ENCODE results near the gene CHRNA7.

The CHRNA7 gene

DNA sequence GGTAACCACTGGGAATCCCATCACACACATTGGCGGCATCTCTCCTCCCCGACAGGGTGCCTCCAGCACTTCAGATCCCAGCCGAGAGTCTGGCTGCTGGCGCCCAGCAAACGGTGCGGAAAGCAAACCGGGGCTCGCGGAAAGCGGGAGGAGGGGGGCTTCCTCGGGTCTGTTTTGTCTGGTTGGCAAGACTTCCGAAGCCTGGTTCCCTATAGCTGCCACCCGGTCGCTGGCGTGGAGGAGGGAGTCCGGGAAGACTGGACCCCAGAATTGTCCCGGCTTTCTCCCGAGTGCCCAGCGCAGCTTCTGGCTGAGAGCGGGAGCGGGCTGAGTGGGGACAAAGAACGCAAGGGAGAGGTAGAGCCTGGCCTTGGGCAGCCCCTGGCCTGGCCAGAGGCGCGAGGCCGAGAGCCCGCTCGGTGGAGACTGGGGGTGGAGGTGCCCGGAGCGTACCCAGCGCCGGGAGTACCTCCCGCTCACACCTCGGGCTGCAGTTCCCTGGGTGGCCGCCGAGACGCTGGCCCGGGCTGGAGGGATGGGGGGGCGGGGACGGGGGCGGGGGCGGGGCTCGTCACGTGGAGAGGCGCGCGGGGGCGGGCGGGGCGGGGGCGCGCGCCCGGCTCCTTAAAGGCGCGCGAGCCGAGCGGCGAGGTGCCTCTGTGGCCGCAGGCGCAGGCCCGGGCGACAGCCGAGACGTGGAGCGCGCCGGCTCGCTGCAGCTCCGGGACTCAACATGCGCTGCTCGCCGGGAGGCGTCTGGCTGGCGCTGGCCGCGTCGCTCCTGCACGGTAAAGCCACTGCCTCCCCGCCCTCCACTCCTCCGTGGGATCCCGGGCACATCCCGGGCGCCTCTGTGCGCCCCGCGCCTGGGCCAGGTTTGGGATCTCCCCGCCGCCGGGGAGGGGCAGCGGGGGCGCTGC lies at the start of gene CHRNA7:
CHRNA7 (plus strand) TSS at position 654 of the 920 bp plus-strand sequence; CDS start at position 734, 80 bp downstream.
- DNase-seq (ENCODE audit: low read depth in 2 of 2, low spot score in 1 of 2): no peak

DNA sequence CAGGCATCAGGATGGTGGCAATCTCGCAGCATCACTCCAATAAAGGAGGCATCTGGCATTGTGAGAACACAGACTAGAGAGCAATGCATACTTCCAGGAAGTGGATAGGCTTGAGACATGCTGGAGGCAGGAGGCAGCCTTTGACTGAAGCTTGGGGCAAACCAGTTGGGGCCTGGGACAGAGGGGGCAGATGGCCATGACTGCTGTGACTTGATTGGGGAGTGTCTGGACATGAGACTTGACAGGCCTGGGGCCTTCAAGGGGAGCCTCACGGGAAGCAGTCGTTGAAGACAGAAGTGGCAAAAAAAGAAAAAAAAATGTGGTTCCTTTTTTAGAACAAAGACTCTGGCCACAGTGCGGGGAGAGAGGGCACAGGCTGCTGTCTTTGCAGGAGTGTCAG lies 44.7 kb upstream of the CHRNA7 start:
- DNase-seq (ENCODE audit: low read depth in 2 of 2, low spot score in 1 of 2): no peak

DNA sequence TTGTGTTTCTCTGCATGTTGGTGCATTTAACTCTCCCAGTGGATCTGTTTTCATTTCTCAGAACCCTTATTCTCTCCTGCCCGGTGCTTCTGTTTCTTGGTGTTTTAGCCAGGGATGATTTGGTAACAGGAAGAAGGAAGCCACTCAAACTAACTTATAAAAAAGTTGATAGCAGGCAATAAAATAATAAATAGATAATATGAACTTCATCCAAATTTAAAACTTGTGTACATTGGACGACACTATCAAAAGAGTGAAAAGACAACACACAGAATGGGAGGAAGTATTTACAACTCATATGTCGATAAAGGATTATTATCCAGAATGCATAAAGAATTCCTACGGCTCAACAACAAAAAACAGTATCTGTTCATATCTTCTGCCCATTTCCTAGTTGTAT lies 37.3 kb upstream of the CHRNA7 start:
- no peak for DNase-seq (ENCODE audit: low read depth in 2 of 2, low spot score in 1 of 2)

DNA sequence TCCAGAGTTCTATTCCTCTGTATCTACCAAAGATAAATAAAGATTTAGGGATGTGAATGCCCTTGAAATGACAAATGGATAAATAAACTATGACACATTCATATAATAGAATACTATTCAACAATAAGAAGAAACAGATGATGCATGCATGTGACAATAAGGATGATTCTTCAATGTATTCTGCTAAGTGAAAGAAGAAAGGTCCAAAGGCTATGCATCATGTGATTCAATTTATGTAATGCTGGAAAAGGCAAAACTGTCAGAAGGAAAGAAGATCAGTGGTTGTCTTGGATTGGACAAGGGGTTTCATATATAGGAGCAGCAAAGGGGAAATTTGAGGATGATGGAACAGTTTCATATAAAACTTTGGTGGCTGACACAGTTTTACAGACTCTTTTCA lies 32.6 kb upstream of the CHRNA7 start:
- DNase-seq (ENCODE audit: low read depth in 2 of 2, low spot score in 1 of 2): no peak

DNA sequence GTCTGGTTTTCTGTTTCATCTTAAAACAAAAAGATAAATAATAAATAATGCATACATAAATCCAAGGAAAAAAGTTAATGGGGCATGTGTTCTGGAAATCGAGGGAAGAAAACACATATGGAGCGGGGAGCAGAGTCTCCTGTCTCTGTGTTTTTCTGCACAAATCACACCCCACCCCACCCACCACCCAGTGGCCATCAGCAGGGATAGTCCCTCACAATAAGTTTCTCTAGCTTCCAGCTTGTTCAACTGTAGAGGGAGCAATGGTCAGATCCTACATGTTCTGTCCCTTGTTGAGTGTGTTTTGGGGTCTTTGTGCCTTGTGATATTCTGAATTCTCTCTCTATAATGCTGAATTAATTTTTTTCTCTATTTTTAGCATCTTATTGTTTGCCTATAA lies 26.8 kb upstream of the CHRNA7 start:
- no peak for DNase-seq (ENCODE audit: low read depth in 2 of 2, low spot score in 1 of 2)

DNA sequence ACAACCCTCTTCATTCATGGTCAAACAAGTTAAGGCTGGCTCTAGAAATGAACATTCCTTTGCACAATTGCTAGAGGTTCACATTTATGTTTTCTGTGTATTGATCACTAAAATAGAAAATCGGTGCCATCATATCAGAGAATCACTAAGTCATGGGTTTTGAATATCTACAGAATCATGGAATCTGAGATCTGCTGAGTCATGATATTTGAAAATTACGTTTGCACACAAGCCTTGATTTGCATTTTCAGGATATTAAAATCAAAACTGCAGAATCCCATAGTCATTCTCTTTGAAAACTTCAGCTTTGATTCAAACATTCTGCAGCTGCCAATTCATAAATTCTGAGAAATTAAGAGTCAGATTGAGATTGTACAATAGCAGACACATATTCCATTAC lies 26.1 kb upstream of the CHRNA7 start:
- DNase-seq (ENCODE audit: low read depth in 2 of 2, low spot score in 1 of 2): no peak

DNA sequence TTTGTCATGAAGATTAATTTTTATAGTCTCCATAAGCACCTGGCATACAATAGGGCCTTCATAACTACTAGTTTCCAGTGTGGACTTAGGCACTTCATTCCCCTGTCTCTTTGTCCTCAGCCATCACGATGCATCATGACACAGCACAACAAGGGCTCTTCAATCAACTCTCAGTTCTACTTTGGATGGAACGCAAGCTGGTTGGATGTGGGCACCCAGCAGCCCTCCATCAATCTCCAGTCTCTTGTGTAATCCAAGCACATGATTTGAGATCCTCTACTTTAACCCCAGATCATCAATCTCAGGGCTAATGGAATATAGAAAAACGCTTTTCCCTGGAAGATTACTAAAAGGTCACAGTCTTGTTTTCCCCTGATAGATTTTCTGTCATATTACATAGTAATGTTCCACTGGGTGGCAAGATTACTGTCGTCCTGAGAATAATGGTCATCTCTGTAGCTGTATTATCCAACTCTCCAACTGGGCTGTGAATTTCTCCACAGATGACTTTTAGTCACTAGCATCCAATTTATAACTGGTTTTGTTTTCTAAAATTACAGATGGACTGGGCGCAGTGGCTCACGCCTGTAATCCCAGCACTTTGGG lies 22.9 kb upstream of the CHRNA7 start:
- no peak for DNase-seq (ENCODE audit: low read depth in 2 of 2, low spot score in 1 of 2)

DNA sequence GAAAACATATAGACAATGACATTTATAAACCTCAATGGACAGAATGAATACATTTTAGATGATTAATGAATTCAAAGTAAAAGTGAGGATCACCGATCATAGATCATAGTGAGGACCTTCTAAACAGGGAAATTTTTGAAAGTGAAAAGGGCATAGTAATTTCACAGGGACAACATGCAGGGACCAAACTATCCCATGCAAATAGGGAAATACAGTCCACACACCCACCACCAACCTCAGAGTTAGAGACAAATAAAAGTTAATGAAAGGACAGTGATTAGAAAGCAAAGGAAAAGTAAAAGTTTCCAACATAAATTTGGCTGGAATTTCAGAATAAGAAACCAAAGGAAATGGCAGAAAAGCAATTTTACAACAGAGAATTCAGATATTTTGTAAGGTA lies 15.4 kb upstream of the CHRNA7 start:
- no peak for DNase-seq (ENCODE audit: low read depth in 2 of 2, low spot score in 1 of 2)

DNA sequence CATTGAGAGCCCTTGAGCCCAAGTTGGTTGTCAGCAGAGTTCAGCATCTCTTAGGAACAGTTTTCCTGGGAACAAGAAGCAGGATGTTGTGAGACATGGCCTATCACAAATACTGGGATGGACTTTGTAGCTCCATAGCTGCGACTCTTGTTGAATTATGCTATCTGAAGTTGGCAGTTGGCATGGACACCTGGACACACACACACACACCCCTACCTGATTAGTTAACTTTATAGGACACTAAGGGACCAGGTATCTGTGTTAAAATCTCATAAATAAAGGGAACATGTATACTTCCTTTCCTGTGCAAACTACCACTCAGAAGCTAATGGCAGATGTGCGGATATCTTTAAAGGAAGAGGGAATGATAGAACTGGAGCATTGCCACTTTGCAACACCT lies 10.2 kb upstream of the CHRNA7 start:
- no peak for DNase-seq (ENCODE audit: low read depth in 2 of 2, low spot score in 1 of 2)

DNA sequence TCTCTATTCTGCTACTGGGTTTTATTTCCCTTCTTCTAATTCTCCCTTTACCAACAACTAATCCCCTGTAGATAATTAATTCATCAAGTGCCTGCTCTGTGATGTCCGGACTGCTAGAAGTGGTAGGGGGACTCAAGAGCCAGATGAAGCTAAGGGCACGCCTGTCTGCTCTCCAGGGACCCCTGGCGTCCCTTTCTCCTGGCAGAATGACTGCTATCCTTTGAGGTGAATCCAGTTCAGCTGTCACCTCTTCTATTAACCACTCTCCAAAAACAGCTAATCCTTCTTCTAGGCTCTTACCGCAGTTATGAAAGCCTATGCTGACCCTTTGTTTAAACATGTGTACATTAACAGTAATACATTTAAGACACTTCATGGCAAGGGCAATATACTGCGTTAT lies 1.4 kb upstream of the CHRNA7 start:
- DNase-seq (ENCODE audit: low read depth in 2 of 2, low spot score in 1 of 2): no peak

DNA sequence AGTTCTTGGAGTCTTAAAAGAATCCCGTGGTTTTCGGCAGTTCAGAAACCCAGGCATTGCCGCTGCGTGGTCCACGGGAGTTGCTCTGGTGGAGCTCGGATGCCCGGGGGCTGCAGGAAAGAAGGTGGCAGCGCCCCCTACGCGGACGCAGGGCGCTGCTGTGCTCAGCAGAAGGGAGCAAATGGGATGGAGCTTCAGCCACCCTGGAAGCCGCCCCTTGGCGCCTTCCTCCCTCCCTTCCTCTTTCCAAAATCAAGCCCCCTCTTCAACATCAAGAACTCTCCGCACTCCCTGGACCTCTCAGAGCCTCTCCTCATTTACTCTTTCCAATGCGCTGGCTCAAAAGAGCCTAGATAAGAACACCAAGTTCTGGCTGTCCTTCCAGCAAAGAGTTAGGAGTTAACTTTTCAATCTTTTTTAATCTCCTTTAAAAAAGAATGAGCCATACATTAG lies 880 bp upstream of the CHRNA7 start:
- DNase-seq (ENCODE audit: low read depth in 2 of 2, low spot score in 1 of 2): no peak

DNA sequence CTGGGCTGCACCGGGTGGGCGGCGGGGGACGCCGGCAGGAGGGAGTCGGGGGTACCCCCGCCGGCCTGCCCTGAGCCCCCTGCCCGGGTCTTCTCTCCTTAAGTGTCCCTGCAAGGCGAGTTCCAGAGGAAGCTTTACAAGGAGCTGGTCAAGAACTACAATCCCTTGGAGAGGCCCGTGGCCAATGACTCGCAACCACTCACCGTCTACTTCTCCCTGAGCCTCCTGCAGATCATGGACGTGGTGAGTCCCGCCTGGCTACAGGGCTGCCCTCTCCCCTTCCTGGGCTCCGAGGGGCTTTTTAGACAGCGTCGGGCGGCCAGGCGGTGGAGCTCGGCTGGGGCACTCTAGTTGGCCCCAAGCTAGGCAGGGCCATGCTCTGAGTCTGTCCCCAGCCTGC lies 480 bp downstream of the CHRNA7 start:
- no peak for DNase-seq (ENCODE audit: low read depth in 2 of 2, low spot score in 1 of 2)

DNA sequence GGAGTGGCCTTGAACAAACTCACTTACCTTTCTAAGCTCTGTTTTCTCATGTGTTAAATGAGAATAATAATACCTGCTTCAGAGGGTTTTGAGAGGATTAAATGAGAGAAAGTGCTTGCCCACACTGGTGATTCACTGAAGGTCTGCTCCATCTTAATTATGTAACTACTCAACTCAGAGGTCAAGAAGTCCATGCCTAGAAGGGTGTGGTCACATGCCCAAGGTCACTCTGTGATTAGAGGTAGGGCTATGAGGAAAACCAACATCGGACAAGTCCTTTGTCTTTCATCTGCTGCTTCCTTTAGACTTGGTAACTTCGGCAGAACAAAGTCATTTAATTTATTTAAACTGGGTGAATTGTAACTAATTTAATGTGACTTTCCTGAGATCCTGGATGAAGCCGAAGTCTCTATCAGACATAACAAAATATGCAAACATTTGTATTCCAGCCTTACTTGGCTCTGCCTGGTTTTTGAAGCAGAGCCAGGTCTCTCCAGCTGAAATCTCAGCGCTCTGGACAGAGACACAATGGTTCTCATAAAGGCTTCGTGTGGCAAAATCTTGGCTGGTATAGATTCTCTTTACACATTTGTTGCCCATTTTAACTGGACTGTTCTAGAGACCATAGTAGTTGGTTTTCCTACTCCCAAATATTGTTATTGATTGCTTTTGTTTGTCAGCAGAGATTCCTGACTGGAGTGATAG lies 3.0 kb downstream of the CHRNA7 start:
- no peak for DNase-seq (ENCODE audit: low read depth in 2 of 2, low spot score in 1 of 2)

DNA sequence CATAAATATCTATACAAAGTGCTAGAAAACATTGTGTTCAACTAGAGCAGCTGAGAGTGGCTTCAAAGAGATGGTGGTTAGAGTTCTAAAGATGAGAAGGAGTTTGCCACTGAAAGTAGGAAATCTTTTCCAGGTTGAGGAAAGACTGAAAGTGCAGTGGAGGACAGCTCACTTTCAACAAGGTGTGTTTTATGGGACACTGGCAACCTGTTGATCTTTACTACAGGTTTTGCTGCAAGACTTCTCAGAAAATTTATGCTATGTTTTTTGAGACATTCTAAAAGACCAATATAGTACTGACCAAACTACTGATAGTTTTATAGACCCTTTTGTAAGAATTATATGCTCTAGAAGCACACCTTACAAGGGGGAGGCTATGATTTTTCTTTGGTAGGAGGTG lies 3.8 kb downstream of the CHRNA7 start:
- DNase-seq (ENCODE audit: low read depth in 2 of 2, low spot score in 1 of 2): no peak

DNA sequence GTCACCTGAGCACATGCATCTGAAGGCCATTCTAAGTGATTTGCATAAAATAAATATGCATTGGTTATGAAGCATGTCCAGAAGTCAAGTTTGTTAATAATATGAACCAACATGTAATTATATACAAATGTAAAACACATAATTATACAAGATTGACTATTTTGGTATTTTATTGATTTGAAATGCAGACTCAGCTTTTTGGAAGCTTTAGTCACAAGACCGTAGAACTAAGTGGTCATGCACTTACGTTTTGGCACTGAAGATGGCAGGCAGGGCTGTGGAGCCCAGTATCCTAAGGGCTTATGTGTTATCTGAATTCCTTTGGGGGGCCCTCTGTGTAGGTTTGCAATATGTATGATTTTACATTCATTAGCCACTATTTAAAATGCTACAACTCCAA lies 5.0 kb downstream of the CHRNA7 start:
- DNase-seq (ENCODE audit: low read depth in 2 of 2, low spot score in 1 of 2): no peak

DNA sequence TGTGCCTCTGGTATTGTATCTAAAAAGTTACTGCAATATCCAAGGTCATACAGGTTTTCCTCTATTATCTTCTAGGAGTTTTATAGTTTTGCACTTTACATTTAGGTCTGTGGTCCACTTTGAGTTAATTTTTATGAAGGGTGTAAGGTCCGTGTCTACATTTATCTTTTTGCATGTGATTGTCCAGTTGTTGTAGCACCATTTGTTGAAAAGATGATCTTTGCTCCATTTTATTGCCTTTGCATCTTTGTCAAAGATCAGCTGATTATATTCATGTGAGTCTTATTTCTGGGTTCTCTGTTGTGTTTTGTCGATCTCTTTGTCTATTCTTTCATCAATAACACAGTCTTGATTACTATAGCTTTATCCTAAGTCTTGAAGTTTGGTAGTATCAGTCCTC lies 6.7 kb downstream of the CHRNA7 start:
- DNase-seq (ENCODE audit: low read depth in 2 of 2, low spot score in 1 of 2): no peak

DNA sequence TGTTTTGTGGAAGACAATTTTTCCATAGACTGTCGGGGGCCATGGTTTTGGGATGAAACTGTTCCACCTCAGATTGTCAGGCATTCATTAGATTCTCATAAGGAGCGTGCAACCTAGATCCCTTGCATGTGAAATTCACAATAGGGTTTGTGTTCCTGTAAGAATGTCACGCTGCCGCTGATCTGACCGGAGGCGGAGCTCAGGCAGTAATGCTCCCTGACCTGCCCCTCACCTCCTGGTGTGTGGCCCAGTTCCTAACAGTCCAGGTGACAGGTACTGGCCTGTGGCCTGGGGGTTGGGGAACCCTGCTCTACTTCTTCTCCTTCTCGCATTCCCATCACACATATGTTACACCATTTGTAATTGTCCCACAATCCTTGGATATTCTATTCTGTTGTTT lies 11.0 kb downstream of the CHRNA7 start:
- DNase-seq (ENCODE audit: low read depth in 2 of 2, low spot score in 1 of 2): no peak

DNA sequence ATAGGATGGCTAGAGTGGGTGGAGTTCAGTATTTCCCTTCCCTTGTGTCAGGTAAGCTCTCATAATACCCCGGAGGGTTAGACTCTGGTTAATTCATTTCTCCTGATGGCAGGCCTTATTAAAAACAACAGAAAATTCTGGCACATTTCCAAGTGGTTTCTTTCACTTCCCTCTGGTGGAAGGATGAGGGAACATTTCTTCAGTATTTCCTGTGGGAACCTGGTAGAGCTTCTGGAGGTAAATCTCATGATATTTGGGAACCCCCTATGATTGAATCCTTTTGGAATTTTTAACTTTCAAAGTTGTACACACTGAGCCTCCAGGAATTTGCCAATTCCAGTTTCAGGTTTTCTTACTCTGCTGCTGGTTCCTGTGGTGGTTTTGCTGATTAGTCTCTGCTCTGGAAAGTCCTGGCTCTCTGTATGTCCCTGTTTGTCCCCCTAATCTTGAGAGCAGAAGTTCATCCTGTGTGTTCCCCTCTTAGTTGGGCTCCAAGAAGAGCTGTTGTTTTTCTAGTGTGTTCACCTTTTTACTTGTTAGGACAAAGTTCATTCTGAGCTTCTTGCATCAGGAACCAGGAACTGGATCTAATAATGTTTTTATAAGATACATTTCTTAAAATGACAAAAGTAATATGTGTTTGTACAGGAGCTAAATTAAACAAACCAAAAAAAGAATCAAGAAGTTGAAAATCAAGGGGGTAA lies 12.1 kb downstream of the CHRNA7 start:
- DNase-seq (ENCODE audit: low read depth in 2 of 2, low spot score in 1 of 2): no peak

DNA sequence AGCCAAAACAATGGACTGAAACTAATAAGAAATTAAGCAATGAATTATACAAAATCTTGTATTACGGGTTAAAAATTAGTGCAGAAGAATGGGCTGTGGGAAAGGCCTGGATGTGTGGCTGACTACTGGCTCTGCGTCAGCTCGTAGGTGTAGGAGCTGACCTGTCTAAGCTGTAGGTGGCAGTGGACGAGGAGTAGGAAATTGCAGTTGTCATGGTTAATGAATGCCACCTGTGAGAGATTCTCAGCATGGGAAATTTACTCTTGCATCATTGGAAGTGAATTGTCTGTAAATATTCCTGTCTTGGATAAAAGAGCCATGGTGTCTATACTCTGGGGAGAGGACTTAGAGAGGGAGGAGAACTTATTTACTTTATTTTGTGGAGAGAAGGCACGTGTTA lies 23.4 kb downstream of the CHRNA7 start:
- no peak for DNase-seq (ENCODE audit: low read depth in 2 of 2, low spot score in 1 of 2)

DNA sequence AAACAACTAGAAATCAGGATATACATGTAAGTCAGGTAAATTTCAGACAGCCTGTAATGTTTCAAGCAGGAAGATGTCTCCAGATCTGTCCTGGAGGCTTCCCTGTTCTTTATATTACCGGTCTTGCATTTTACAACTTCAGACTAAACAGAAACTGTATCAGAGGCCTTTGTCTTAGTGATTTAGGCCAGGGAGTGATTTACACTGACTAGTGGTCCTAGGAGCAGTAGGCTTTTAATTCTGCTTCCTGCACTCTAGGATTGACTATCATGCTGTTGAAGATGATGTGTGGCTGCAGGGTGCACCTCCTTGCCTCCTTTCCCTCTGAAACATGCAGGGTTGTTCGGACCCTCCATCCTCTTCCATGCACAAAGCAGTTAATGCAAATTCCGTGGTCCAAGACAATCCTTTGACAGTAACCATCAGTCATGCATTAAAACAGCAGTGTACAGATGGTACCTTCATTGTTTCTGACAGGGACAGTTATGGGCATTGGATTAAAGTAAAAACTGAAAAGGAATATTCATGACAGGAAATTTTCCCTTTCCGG lies 27.6 kb downstream of the CHRNA7 start:
- DNase-seq (ENCODE audit: low read depth in 2 of 2, low spot score in 1 of 2): no peak

DNA sequence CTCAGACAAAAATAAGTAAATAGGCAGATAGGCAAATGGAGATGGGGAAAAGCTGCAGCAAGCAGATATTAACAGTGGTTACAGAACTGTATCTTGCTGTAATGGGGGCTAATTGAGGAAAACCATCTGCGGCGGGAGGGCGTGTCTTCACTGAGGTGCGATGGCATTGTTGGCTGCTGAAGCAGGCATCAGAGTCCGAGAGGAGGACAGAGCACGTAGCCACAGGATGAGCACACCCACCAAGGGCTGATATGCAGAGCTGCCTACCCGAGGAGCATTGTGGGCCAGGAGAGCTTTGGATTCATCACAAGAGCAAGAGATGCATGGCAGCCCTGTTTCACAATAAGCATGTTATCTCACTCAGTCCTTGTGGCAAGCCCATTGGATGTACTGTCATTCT lies 30.4 kb downstream of the CHRNA7 start:
- DNase-seq (ENCODE audit: low read depth in 2 of 2, low spot score in 1 of 2): no peak
